AG09319 (cell line): ENCODE data around the gene PDE1A.

Experiments used
- DNase-seq: peaks from one replicate; pipeline ENCODE4 v3.0.0-alpha.2; 2010; ENCODE audit warnings: low read depth; ENCODE audit errors: extremely low read depth
- TF ChIP-seq, protein P1 (sequence below): IDR thresholded peaks from 2 replicates; pipeline ENCODE4 v1.5.1; 2011; ENCODE audit warnings: low read depth, mild to moderate bottlenecking, inconsistent platforms, low read length, moderate library complexity

The PDE1A gene

DNA sequence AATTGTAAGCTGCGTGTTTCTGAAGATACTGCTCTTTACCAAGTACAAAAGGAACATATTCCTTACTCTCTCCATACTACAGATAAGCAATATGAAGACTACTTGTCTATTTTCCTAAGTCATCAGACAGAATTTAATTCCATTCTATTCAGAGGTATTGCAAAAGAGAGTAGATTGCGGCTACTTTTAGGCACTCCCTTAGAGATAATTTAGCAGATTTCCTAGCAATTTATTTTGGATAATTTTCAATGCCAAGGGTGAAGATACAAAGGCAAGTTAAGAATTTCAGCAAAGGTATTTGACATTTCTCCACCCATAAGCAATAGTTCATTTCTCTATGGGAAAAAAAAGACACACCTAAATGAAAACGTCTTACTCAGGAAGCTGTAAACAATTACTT, 161.1 kb downstream of the PDE1A start:
- TF ChIP-seq, protein P1, sequence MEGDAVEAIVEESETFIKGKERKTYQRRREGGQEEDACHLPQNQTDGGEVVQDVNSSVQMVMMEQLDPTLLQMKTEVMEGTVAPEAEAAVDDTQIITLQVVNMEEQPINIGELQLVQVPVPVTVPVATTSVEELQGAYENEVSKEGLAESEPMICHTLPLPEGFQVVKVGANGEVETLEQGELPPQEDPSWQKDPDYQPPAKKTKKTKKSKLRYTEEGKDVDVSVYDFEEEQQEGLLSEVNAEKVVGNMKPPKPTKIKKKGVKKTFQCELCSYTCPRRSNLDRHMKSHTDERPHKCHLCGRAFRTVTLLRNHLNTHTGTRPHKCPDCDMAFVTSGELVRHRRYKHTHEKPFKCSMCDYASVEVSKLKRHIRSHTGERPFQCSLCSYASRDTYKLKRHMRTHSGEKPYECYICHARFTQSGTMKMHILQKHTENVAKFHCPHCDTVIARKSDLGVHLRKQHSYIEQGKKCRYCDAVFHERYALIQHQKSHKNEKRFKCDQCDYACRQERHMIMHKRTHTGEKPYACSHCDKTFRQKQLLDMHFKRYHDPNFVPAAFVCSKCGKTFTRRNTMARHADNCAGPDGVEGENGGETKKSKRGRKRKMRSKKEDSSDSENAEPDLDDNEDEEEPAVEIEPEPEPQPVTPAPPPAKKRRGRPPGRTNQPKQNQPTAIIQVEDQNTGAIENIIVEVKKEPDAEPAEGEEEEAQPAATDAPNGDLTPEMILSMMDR, result no peak

GRCh38 chr2:182261860-182262387, 164.9 kb downstream of the PDE1A start:
- TF ChIP-seq, protein P1, result no peak
- no peak for DNase-seq

More for the DNA sequence above, 161.1 kb downstream of the PDE1A start:
- DNase-seq, result no peak

GRCh38 chr2:182259629-182260150, 167.1 kb downstream of the PDE1A start:
- TF ChIP-seq, protein P1, result no peak
- no peak for DNase-seq

- TF ChIP-seq, protein P1, result no peak
- no peak for DNase-seq
These were observed 174.3 kb downstream of the PDE1A start for GRCh38 chr2:182252534-182252933.

- TF ChIP-seq, protein P1, result no peak
- no peak for DNase-seq
These were observed 177.9 kb downstream of the PDE1A start for GRCh38 chr2:182248898-182249297.

DNA sequence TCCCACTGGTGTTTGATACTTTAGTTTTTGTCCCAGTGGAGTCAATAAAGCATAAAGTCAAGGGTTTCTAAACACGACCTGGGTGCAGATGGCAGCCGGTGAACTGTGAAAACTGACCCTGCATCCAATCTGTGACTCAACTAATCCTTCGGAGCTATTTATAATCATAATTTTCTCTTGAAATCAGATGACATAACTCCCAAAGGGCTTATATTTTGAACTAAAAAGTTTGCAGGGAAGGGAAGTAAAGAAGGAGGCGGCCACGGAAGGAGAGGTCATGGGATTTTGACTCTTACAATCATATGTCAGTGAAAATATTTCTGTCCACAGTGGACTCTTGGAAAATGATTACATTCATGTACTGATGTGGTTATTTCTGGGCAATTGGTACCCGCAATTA, 178.5 kb downstream of the PDE1A start:
- TF ChIP-seq, protein P1, result no peak

GRCh38 chr2:182247831-182248230, 179.0 kb downstream of the PDE1A start:
- no peak for DNase-seq
- TF ChIP-seq, protein P1, result no peak

More for the DNA sequence above, 178.5 kb downstream of the PDE1A start:
- no peak for DNase-seq
